OCI-M2 (cell line): ENCODE results near the gene EFNA2.

Source experiments
- DNase-seq: peaks from one replicate; lab custom pipeline; 2025; ENCODE audit not compliant: unreplicated experiment; lab: John Stamatoyannopoulos, UW

Gene EFNA2

DNA sequence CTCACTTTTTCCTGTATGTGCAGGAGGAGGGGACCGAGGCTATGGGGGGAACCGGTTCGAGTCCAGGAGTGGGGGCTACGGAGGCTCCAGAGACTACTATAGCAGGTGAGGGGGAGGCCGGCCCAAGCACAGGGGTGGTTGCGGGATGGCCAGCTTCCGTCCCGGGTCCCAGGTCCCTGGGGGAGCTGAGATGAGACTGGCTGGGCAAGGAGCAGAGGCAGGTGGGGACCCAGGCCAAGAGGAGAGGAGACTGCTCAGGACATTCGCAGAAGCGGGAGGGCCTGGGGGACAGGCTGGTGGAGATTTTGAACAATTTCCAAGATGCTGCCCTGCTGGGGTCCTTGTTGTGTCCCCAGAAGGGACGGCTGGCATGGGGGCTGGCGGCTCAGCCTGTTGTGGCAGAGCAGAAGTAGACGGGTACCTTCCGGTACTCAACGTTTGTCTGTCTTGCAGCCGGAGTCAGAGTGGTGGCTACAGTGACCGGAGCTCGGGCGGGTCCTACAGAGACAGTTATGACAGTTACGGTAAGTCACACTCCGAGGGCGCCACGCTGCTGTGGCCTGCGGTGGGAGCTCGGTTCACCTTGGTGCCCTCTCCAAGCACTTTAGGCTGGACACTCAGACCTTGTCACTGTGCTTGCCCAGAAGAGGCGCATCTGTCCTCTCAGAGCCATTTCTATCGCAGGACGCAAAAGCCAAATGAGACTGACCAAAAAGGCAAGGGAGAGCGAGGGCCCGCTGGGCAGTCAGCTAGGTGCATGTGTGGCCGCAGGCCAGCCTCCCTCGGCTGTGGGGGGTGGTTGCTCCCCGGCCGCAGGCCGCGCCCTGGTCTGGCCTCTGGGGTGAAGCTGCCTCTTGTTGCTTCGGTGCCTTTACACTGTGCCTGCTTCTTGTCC is 13.9 kb upstream of the EFNA2 start:
- DNase-seq, result no peak

DNA sequence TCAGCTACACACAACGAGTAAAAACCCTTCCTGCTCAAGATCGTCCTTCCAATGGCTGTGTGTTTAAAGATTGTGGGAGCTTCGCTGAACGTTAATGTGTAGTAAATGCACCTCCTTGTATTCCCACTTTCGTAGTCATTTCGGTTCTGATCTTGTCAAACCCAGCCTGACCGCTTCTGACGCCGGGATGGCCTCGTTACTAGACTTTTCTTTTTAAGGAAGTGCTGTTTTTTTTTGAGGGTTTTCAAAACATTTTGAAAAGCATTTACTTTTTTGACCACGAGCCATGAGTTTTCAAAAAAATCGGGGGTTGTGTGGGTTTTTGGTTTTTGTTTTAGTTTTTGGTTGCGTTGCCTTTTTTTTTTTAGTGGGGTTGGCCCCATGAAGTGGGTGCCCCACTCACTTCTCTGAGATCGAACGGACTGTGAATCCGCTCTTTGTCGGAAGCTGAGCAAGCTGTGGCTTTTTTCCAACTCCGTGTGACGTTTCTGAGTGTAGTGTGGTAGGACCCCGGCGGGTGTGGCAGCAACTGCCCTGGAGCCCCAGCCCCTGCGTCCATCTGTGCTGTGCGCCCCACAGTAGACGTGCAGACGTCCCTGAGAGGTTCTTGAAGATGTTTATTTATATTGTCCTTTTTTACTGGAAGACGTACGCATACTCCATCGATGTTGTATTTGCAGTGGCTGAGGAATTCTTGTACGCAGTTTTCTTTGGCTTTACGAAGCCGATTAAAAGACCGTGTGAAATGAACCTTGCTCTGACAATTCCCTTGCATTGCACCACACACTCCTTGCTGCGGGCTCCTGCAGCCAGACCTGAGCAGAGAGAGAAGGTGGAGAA is 13.0 kb upstream of the EFNA2 start:
- no peak for DNase-seq

DNA sequence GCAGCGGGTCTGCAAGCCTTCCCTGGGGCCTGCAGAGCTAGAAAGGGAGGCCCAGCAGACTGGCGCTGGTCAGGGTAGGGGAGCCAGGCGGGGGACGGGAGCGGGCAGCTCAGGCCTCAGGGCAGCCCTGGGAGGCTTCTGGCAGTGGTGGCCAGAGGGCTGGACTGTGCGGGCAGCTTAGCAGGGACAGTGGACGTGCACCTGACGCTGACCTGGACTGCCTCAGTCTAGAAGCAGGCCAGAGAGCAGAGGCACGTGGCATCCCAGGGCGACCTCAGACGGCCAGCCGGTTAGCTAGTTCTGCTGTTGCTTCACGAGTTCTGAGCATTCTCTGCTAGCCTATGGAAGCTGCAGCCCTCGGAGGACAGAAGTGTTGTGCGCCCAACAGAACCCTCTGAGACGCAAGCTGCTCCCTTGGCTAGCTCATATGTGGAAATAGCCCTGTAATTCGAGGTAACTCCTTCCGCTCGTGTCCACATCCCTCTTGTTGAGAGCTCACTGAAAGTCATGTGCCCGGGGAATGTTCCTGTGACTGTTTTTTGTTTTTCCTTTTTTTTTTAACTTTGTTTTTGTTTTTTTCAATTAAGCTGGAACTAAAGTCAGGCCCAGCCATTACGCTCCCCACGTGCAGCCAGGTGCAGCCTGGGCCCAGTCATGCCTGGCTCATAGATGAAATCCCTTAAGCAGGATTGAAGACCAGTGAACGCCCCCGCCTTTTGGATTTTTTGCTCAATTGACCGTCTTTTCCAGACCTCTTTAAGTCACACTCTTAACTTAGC is 12.2 kb upstream of the EFNA2 start:
- DNase-seq, result peak; percentile 8

DNA sequence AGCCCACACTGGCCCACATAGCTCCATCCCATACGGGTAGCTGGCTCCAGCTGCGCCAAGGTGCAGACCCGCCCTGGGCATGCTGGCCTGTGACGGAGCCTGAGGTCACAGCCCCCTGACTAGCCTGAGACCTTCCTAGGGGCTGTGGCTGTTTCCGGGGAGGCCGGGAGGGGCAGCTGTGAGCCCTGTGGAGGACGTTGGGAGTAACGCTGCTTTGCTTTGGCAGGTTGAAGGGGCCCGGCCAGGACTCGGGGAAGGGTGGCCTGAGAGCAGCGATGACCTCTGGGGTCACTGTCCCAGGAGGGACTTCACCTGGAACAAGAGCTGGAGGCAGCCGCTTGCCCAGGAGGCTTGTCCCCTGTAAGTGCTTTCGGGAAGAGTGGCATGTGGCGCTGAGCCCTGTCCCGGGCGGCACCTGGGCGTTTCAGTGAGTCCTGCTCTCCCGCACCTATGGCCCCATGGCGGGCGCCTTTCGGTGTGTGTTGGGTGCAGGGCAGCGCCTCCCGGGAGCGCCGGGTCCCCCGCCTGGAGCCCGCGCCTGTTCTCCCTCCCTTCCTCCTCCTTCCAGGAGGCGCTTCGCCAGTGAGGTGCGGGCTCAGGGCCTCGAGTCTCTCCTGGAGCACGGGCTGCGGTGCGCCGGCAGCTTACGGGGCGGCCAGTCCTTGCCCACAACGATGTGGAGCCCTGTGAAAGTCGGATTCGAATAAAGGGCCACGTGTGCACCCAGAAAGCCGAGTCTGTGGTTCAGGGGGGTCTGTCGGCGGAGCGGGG is 11.4 kb upstream of the EFNA2 start:
- no peak for DNase-seq

DNA sequence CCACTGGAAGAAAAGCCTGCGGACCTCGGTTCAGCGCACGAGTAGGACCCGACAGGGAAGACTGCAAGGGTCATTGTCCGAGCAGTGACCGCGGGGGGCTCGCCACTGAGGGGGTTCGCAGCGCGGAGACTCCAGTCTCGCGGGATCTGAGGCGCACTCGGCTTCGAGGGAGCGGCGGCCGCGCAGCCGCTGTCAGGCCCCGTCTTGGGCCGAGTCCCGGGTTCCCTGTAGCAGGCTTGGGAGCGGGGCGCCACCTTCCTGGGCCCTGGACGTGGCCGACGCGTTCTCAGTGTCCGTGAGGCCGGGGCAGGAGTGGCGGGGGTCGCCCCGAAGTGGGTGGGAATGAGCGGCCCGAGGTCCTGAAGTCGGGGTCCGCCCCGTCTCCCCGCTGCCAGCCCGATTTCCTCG is 10.8 kb upstream of the EFNA2 start:
- no peak for DNase-seq

DNA sequence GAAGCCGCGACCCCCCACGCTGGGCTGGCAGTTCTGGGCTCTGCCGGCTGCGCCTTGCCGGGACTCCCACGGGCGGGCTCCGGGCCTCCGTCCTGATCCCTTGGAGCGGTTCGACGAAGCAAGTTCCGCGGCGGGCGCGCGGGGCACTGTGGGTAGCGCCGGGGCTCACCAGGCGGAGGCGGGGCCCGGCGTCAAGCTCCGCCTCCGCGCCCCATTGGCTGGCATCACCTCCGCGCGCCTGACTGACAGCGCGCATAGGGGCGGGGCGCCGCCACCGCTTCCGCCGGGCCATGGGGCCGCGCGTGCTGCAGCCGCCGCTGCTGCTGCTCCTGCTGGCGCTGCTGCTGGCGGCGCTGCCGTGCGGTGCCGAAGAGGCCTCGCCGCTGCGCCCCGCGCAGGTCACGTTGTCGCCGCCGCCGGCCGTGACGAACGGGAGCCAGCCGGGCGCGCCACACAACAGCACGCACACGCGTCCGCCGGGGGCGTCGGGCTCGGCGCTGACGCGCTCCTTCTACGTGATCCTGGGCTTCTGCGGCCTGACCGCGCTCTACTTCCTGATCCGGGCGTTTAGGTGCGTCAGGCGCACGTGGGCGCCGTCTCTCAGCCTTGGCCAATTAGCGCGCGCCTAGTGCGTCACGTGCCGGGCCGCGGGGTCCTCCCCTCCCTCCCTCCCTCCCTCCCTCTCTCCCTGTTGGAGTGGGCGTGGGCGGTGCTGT is 10.3 kb upstream of the EFNA2 start, which contains the start of gene FAM174C:
FAM174C (plus strand) TSS at position 271 of the 716 bp plus-strand sequence; CDS start at position 291, 20 bp downstream.
- DNase-seq, result peak; percentile 63

DNA sequence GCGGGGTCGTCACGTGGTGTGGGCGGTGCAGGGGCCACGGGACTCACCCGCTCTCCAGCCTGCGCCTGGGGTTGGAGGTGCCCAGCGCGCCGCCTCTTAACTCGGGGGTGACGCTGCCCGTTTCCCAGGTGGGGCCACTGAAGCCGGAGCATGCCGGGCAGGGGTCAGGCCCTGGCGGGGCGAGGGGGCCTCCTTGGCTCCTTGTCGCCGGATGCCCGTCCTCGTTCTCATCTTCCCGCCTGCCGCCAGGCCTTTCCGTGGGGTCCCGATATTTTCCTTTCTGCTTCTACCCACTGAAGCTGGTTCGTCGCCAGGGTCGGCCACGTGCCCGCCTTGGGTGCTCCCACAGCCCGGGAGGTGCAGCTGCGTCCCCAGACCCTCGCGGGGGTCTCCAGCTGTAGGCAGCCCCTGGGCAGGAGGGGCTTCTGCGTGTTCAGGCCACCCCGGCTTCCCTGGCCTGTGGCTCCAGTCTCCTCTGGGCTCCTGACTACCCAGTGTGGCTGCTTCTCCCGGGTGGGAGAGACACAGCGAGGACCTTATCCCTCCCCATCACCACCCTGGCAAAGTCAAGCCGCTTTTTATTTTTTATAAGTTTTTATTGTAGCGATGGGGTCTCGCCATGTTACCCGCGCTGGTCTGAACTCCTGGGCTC is 9.6 kb upstream of the EFNA2 start:
- DNase-seq, result no peak

DNA sequence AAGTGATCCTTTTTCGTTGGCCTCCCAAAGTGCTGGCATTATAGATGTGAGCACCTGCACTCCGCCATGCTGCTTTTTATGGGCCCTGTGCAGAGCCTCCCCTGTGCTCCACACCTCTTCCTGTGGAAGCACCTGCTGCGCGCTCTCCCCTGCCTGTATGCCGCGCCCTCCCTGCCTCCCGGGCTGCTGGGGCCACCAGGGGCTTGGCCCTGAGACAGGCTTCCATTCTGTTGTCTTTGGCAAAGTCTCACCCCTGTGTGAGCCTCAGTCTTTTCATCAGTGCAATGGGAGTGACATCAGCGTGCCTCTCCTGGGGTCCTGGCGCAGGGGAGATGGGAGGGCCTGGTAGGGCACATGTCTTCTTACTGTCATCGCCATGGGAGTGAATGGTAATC is 9.0 kb upstream of the EFNA2 start:
- DNase-seq, result no peak

DNA sequence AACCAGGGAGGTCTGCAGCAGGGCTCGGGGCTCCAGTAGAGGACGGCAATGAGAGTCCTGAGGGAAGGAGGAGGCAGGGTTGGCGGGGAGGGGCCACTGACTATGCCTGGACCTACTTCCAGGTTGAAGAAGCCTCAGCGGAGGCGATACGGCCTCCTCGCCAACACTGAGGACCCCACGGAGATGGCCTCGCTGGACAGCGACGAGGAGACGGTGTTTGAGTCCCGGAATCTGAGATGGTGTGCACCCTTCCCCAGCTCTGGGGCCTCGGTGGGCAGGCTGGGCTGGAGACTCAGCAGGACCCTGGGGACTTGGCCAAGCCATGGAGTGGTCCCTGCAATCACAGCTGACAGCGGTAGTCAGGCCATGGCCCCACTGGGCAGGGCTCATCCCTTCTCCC is 8.6 kb upstream of the EFNA2 start:
- no peak for DNase-seq

DNA sequence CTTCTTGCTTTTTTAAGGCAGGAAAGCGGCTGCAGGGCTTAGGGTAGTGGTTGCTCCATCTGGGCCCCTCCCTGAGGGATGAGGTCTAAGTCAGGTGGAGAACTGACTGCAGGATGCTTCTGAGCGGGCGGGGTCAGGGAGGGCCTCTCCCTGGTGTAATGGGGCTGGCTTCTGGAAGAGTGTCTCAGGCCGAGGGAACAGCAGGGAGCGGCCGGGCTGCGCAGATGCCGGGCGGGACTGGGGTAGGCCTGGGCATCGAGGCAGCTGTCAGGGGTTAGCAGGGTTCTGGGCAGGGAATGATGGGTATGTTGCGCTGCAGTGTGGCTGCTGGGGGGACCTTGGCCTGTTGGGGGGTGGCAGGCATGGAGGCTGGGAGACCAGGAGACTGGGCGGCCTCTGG is 7.6 kb upstream of the EFNA2 start:
- no peak for DNase-seq

DNA sequence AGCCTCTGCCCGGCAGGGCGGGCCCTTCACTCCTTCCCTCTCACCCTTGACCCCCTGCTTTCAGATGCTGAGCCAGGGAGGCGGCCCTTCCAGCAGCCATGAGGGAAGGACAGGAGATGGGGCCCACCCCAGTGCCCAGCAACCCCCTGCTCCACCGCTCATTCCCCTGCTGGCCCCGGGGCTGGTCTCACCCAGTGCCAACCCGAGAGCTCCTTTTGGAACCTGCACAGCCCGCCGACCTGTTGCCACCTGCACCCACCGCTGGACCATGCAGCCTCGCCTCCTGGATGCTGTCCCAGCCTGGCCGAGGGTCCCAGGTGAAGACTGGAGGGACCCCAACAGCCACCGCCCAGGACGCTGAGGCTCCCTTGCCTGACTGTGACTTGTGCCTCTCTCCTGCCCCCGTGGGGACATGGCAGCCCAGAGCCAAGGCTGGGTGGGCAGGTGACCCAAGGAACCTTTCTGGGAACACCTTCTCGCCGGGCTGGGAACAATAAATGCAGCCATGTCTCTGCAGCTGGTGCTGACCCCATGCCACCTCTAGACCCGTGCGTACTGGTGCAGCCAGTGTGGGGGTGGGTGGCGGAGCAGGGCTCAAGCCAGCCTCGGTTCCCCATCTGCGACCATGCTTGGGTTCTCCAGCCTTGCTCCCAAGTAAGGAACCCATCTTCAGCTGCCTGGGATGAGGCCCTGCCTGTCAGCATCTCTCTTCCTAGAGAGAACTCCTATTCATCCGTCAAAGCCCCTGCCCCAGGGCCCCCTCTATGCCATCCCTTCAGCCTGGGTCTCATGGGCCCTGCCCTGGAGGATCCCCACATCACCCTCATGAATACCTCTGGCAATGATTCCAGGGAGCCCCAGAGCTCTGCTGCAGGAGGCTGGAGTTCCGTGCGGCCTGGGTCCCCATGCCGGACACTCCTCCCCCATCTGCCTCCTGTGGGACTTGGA is 6.7 kb upstream of the EFNA2 start:
- DNase-seq, result no peak

DNA sequence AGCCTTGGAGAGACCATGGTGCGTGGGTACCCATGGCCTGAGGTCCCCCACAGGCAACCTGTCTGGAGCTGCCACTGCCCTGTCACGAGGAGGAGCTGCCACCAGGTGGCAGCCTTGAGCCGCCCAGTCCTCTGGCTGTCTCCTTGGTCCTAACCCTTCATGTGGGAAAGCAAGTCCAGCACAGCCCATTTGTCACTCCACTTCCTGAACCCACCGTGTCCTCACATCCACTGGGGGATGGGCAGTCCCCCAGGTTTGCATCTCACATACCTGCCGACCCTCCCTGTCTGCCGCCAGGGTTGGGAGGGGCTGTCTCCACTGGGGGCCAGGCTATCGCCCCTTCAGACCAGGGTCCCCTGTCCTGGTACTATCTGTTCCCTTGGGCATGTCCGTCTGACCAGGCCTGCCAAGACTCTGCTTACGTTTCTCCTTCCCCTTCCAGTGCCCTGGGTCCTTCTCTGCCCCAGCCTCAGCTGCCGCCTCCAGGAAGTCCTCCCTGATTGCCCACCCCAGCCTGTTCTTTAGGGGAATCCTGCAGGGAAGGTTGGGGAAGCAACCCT is 5.8 kb upstream of the EFNA2 start:
- DNase-seq, result peak; percentile 64

DNA sequence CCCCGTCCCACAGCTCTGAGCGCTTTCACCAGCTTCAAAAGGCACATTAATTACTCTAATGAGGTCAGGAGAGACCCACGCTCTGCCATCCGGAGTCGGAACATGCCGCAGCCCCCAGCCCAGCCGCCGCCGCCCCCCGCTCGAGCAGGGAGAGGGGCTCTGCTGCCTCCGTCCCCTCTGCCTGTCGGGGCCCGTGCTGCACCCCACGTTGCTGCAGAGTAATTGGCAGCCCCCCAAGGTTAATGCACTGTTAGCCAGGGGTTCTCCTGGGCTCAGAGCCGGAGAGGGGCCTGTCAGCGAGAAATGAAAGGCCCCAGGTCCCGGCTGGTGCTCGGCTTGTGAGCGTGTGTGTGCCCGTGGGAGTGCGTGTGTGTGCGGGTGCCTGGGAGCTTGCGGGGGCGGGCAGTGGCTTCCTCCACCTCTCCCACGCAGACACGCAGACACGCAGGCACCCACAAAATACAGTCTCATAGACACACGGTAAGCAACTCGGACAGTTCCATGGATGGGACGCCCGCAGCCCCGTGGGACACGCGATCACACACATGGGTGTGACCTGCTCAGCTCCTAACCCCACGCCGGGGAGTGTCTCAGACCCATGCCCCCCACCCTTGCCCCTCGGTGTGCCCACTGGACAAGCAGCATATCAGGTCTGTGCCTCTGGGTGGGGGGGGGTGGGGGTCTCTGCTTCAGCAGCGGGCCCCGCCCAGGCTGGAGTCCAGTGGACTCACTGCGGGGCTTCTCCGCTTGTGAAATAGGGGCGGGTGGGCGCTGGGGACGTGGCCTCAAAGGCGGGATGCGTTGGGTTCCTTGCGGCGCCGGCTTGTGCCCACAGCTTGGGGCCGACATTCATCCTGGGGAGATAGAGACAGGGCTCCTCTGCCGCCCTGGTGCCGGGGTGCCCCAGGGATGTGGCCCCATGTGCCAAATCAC is 4.8 kb upstream of the EFNA2 start:
- DNase-seq, result no peak

DNA sequence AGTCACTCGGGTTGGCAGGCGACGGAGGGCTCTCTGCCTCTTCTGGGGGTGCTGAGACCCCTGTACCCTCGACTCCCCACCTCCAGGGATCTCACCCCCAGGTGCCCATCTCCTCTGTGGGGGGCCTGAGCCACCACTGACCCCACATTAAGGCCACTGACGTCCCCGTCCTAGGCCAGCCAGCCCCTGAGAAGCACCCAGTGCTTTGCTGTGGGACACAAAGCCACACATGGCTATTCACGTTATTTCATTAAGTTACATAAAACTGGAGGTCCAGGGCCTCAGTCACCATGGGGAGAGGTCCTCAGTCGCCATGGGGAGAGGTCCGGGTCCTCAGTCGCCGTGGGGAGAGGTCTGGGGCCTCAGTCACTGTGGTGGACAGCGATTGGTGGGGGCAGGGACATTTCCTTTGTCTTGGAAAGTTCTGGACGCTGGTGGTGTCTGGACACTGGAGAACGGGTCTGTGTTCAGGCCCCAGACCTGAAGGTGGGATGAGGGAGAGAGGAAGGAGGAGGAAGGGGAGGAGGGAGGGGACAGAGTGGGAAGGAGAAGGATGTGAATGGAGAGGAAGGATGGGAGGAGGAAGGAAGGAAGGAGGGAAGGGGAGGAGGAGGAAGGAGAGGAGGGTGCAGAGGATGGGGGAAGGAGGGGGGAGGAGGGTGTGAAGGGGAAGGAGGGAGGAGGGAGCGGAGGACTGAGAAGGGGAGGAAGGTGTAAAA is 3.9 kb upstream of the EFNA2 start:
- no peak for DNase-seq

DNA sequence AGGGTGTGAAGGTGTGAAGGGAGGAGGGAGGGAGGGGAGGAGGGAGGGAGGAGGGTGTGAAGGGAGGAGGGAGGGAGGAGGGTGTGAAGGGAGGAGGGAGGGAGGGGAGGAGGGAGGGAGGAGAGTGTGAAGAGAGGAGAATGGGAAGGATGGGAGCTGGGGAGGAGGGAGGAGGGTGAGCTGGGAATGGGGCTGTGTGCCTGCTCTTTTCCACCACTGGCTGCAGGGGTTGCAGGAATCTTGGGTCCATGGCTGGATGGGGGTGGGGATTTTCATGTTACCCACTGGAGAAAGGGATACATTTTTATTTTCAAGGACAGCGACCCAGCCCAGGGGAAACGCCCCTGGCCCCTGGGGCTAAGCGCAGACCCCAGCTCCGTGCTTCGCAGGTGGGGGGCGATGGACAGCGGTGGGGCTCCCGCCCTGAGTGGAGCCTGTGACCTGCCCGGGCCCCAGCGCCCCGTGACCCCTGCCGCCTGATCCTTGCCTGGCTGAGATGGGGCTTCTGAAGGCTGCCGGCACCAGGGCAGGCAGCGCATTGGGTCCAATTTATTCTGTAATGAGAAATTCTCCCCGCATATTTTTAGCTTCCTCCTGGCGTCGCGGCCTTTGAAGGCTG is 3.0 kb upstream of the EFNA2 start:
- DNase-seq, result no peak
